ENCODE data around the gene DNAJA4.

The DNAJA4 gene

DNA sequence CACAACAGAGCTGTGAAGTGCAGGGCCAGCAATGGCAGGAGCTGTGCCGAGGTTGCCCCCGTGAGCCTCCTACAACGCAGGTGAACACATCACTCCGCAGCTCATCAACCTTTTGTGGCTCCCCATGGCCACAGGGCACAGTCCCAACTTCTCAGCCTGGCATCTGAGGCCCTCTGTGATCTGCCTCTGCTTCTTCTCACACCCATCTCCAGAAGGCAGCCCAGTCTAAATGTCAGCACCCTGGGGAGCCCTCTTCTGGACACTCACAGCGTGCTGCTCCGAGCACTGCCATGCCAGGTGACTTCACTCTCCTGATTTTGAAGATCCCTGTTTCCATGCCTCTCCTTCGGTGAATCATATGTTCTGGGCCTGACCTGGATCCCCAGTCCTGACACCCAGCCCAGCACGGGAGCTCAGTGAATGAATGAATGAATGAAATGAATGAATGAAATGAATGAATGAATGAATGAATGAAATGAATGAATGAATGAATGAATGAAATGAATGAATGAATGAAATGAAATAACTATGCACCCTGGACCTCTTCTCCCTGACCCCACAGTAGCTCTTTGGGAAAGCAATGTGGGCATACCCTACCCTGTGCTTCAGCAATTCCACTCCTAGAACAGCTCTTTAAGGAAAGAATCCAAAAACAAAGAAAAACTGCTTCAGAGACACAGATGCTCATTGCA is 52.9 kb downstream of the DNAJA4 start:
- POLR2A ChIA-PET, result no interaction called here
- CTCF ChIA-PET, result interaction anchor here (1.8 kb wide), 1 partner anchor 9 kb away, joined by 7 read pairs; no protein-coding TSS in a partner anchor
- no peak for DNase-seq (ENCODE audit: extremely low spot score)
- TF ChIP-seq CTCF (IDR thresholded peaks at IDR 0.05; ENCODE audit: control extremely low read depth, extremely low read depth, low read depth, missing control alignments), result no peak

GRCh38 chr15:78319588-78319987 is 55.2 kb downstream of the DNAJA4 start:
- TF ChIP-seq CTCF (IDR thresholded peaks at IDR 0.05; ENCODE audit: control extremely low read depth, extremely low read depth, low read depth, missing control alignments), result no peak
- ChIA-PET POLR2A (no interaction called here), CTCF (interaction anchor here (1.1 kb wide), 1 partner anchor 9 kb away, joined by 3 read pairs; no protein-coding TSS in a partner anchor)
- DNase-seq (ENCODE audit: extremely low spot score), result no peak

DNA sequence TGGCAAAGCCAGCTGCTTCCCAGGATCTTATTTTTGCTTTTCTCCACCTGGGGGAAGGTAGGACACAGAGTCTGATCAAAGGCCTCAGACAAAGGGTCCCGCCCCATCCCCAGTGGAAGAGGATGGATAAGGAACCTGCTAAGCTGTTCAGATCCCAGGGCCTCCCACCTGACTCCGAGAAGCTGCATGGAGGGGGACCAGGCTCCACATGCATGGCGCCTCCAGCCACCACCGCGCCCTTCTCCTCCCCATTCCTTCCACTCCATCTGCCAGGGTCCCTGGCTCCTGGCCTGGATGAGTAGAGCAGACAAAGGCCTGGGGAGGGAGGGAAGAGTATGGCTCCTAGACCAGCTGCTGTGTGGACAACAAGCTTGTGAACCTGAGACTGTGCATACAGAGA is 55.8 kb downstream of the DNAJA4 start:
- CTCF ChIA-PET, result interaction anchor here (1.1 to 2.1 kb wide), 2 partner anchors 8 to 10 kb away, joined by 3 to 8 read pairs; no protein-coding TSS in a partner anchor
- DNase-seq (ENCODE audit: extremely low spot score), result no peak
- TF ChIP-seq CTCF (IDR thresholded peaks at IDR 0.05; ENCODE audit: control extremely low read depth, extremely low read depth, low read depth, missing control alignments), result no peak
- POLR2A ChIA-PET, result no interaction called here

DNA sequence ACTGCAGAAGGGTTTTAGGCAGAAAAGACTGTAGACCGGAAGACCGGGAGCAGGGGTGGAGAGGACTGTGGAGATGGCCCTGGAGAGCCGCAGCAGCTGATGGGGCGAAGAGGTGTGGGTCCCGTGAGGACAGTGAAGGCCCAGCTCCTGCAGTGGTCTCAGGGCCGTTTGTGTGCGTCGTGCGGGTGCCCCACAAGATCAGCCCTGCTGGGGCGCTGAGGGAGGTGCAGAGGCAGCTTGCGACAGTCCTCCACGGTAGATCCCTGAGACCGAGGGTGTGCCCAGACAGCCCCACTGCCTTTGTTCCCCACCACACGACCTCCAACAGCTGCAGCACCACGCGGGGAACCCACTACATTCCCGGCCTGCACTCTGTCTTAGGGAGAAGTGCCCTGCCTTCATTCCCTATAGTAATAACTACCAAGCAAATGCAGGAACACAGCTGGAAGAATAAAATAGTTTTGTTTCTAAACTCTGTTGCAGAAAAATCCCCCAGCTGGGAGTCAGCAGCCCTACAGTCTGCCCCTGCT is 56.7 kb downstream of the DNAJA4 start:
- DNase-seq (ENCODE audit: extremely low spot score), result no peak
- ChIA-PET CTCF (interaction anchor here (0.8 to 2.1 kb wide), 4 partner anchors 9 to 102 kb away, joined by 3 to 8 read pairs (median 3); no protein-coding TSS in a partner anchor), POLR2A (no interaction called here)
- TF ChIP-seq CTCF (IDR thresholded peaks at IDR 0.05; ENCODE audit: control extremely low read depth, extremely low read depth, low read depth, missing control alignments), result no peak

DNA sequence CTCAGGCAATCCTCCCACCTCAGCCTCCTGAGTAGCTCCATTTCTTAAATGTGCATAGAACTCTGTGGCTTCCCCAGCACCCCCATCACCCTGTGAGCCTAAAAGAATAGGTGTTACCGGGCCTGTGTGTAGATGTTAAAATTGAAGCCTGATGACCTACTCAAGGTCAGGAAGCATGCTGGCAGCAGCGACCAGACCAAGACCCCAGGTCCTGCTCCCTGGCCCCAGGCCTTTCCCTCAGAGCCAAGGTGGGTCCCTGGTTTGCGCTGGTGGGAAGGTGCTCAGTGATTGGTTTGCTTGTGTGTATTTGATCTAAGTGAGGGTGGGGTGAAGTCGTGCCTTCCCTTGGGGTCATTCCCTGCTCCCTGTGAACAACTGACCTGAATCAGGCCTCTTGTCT is 57.4 kb downstream of the DNAJA4 start:
- no peak for TF ChIP-seq CTCF (IDR thresholded peaks at IDR 0.05; ENCODE audit: control extremely low read depth, extremely low read depth, low read depth, missing control alignments)
- ChIA-PET CTCF (interaction anchor here (0.8 to 2.1 kb wide), 4 partner anchors 10 to 101 kb away, joined by 3 to 8 read pairs (median 3); no protein-coding TSS in a partner anchor), POLR2A (no interaction called here)
- no peak for DNase-seq (ENCODE audit: extremely low spot score)

GRCh38 chr15:78322243-78322642 is 57.9 kb downstream of the DNAJA4 start:
- ChIA-PET POLR2A (no interaction called here), CTCF (interaction anchor here (0.9 to 2.1 kb wide), 2 partner anchors 10 to 75 kb away, joined by 3 to 8 read pairs; no protein-coding TSS in a partner anchor)
- DNase-seq (ENCODE audit: extremely low spot score), result no peak
- TF ChIP-seq CTCF (IDR thresholded peaks at IDR 0.05; ENCODE audit: control extremely low read depth, extremely low read depth, low read depth, missing control alignments), result no peak

Data from GM10248 (cell line).